Hippocampal formation (tissue), 2 donors: ENCODE results near the gene REXO5.
"Not testable (repeated sequence)": the region's sequence is repeated elsewhere in the genome, so short reads cannot be mapped to it uniquely, and the experiment has no call there.

Experiments
- DNase-seq, 2 donors: peaks; one replicate each; lab custom pipeline; 2025; lab: John Stamatoyannopoulos, UW

REXO5 gene

GRCh38 chr16:20799599-20799998 is 6.7 kb upstream of the REXO5 start:
- DNase-seq: peak in 1 of 2 donors; percentile 32

GRCh38 chr16:20801278-20801677 is 5.0 kb upstream of the REXO5 start:
- DNase-seq: no peak

GRCh38 chr16:20803192-20803560 is 3.2 kb upstream of the REXO5 start:
- no peak for DNase-seq

- no peak for DNase-seq
Observed at GRCh38 chr16:20803561-20804214, 2.6 kb upstream of the REXO5 start.

GRCh38 chr16:20805684-20806167 is 601 bp upstream of the REXO5 start:
- not testable (repeated sequence) for DNase-seq

GRCh38 chr16:20807862-20808261 is 1.5 kb downstream of the REXO5 start:
- DNase-seq: no peak

- no peak for DNase-seq
Observed at GRCh38 chr16:20811889-20812439, 5.6 kb downstream of the REXO5 start.

GRCh38 chr16:20812510-20812909 is 6.2 kb downstream of the REXO5 start:
- no peak for DNase-seq

- DNase-seq: peak in 1 of 2 donors; percentile 5
Observed at GRCh38 chr16:20814784-20815183, 8.5 kb downstream of the REXO5 start.

- no peak for DNase-seq
Observed at GRCh38 chr16:20818929-20819585, 12.7 kb downstream of the REXO5 start.

GRCh38 chr16:20821682-20822081 is 15.4 kb downstream of the REXO5 start:
- no peak for DNase-seq

- no peak for DNase-seq
Observed at GRCh38 chr16:20822521-20823325, 16.4 kb downstream of the REXO5 start.

- no peak for DNase-seq
Observed at GRCh38 chr16:20826039-20826566, 19.8 kb downstream of the REXO5 start.

GRCh38 chr16:20829536-20829935 is 23.2 kb downstream of the REXO5 start:
- DNase-seq: no peak

GRCh38 chr16:20830372-20830771 is 24.0 kb downstream of the REXO5 start:
- DNase-seq: no peak

- no peak for DNase-seq
Observed at GRCh38 chr16:20833086-20833485, 26.8 kb downstream of the REXO5 start.

GRCh38 chr16:20838240-20838639 is 31.9 kb downstream of the REXO5 start:
- DNase-seq: no peak

- DNase-seq: no peak
Observed at GRCh38 chr16:20839504-20839903, 33.2 kb downstream of the REXO5 start.

- no peak for DNase-seq
Observed at GRCh38 chr16:20844054-20844453, 37.7 kb downstream of the REXO5 start.

GRCh38 chr16:20844588-20844987 is 38.3 kb downstream of the REXO5 start:
- no peak for DNase-seq

- DNase-seq: no peak
Observed at GRCh38 chr16:20846030-20846429, 39.7 kb downstream of the REXO5 start.

- no peak for DNase-seq
Observed at GRCh38 chr16:20846551-20846950, 40.2 kb downstream of the REXO5 start.
